GM18517 (cell line): ENCODE results near the gene MAPT.

Source experiments
- ATAC-seq: cut with Tn5 transposase; IDR thresholded peaks from one replicate; pipeline ENCODE4 v1.9.1; 2021; ENCODE audit warnings: mild to moderate bottlenecking, moderate library complexity; ENCODE audit not compliant: unreplicated experiment

MAPT gene

DNA sequence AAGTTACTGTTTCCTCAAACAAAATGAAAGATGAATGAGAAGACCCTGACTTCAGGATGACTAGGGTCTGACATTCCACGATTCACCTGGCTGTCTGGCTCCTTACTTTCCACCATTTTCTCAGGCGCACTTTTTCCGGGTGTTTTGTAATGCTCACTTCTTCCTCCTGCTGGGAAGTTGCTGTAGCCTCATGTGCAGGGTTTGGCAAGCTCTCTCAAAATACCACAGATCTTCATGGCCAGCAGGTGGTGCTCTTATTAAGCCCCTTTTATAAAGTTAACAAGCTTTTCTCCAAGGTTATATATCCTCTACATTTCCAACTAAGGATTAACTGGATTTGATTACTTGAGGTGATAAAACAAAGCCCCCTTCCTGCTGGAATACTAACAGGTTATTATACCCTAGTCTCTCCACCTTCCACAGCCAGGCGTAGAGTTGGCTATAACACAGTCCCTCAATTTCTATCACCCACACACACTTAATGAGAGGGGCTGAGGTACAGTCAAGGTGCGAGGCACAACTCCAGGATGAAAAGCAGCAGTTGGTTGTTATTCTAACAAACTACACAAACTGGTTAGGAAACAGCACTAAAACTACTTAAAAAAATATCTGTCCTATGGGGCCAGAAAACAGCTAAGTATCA is 150.1 kb downstream of the MAPT start:
- ATAC-seq: no peak

DNA sequence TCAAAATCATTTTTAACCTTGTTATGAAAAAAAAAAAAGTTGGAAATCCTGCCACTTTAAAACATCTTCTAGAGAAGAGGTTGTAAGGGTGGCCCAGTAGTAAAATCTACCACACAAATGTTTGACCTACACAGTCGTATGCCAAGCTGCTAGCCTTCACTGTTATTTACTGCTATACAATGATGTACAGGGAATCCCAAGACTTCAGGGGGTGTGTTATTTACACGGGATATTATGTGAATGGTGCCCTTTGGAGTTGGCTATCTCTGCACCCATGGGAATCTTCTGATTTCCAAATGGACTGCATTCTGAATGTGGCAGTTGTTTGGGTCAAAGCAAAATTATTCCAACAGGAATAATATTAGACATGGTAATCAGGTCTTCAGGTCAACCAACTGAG is 150.6 kb downstream of the MAPT start:
- ATAC-seq: no peak

DNA sequence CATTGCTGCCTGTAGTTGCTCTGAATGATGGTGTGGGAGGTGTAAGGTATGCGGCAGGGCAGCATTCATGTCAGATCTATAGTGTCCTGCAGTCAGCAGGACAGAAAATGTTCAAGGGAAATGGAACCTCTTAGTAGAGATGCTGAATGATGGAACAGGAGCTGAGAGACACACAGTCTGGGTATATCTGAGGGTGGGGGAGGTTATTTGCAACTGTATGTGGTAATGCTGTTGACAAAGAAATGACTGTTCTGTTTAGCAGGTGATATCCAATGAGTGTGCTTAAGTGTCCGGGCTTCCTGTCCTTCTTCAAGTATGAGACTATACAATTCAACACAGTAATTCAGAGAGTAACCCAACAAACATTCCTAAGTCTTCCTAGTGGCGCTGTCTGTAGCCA is 151.3 kb downstream of the MAPT start:
- ATAC-seq: no peak

DNA sequence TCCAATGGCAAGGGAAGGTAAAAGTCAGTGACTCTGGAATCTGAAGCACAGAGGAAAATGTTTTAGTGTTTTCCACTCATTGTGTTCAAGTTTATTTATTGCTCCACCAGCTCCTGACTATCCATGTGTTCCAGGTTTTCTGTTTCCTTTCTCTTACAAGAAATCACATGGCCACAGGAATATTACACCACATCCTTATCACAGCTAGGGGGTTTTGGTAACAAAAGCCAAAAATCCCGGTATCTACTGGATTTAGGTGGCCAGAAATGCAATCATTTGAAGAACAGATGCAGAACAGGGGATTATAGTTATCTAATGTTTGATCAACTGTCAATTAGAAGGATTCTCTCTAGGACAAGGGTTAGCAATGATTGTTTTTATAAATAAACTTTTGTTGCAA is 152.6 kb downstream of the MAPT start:
- no peak for ATAC-seq

DNA sequence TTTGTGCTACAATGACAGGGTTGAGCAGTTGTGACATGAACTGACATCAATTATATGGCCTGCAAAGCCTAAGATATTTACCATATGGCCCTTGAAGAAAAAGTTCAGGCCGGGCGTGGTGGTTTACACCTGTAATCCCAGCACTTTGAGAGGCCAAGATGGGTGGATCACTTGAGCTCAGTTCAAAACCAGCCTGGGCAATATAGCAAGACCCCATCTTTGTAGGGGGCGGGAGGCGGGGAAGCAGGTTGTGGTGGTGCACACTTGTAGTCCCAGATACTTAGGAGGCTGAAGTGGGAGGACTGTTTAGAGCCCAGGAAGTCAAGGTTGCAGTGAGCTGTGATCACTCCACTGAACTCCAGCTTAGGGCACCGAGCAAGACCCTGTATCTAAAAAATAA is 153.0 kb downstream of the MAPT start:
- no peak for ATAC-seq

DNA sequence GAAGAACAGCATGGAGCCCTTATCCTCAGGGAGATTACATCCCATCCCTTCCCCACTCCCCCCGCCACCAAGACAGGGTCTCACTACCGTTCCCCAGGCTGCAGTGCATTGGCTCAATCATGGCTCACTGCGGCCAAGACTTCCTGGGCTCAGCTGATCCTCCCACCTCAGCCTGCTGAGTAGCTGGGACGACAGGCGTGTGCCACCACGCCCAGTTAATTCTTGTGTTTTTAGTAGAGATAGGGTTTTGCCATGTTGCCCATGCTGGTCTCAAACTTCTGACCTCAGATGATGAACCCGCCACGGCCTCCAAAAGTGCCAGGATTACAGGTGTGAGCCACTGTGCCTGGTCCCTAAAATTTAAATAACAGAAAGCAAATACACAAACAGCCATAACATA is 153.5 kb downstream of the MAPT start:
- ATAC-seq: no peak

DNA sequence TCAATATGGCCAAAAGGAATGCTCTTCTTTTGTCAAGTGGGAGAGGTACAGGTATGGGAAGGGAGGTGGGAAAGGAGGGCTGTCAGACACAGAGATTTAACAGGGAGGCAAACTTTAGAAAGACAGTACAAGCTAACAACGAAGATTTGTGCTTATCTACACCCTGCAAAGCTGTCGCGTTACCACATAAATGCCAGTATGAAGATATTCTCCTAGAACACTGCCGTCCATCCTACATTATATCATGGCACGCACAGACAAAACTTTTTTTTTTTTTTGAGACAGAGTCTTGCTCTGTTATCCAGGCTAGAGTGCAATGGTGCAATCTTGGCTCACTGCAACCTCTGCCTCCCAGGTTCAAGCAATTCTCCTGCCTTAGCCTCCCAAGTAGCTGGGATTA is 155.3 kb downstream of the MAPT start:
- no peak for ATAC-seq

DNA sequence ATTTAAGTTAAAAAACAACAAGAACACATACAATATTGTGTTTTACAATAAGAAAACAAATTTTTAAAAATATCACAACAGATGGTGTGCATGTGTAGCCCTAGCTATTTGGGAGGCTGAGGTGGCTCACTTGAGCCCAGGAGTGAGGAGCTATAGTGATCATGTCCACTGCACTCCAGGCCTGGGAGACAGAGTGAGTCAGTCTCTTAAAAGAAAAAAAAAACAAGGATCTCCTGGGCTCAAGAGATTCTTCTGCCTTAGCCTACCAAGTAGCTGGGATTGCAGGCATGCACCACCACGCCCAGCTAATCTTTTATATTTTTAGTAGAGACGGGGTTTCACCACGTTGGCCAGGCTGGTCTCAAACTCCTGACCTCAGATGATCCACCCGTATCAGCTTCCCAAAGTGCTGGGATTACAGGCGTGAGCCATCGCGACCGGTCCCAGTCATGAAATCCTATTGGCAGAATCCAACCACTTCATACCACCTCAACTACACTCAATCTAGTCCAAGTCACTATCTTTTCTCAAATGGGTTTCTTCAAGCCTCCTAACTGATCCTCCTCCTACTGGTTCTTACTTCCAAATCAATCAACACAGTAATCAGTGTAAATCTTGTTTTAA is 159.7 kb downstream of the MAPT start:
- no peak for ATAC-seq

DNA sequence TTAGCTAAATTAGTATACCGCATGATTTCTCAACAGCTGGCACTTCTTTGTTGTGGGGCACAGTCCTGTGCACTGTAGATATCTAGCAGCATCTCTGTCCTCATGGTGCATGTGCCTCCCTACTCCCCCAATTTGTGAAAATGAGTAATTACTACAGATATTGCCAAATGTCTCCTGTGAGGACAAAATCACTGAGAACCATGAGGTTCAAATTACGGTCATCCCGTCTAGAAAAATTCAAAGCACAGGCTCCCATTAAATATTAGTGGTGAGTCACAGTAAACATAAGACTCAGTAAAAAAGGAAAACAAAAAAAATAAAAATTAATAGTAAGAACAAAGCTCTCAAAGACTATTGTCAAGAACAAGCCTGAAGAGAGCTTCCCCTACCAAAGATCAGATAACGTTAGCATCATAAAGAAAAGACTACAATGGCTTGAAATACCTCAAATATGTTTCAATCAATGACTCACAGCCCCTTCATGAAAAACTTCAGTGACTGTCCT is 162.5 kb downstream of the MAPT start:
- no peak for ATAC-seq

DNA sequence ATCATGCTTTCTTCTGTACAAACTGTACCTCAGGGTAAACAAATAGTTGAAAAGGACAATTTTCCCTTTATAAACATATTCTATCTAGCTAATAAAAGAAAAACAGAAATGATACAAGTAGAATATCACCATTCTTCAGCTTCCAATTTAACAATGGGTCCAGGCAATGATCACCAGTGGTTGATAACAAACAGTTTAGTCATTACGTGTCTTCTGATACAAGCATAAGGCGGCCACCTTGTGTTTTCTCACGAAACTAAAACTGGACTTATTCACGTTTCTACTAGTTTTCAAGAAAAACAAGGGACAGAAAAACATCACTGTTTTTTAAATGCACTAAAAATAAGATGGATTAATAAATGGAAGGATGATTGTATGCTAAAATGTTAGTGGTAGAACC is 163.0 kb downstream of the MAPT start:
- no peak for ATAC-seq

DNA sequence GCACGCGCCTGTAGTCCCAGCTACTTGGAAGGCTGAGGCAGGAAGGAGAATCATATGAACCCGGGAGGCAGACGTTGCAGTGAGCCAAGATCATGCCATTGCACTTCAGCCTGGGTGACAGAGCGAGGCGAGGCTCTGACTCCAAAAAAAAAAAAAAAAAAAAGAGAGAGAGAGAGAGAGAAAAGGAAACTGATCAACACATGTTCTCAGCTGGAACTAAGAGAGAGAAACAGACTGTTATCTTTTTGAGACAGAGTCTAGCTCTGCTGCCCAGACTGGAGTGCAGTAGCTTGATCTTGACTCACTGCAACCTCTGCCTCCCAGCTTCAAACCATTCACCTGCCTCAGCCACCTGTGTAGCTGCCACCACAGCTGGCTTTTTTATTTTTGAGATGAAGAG is 165.1 kb downstream of the MAPT start:
- no peak for ATAC-seq

DNA sequence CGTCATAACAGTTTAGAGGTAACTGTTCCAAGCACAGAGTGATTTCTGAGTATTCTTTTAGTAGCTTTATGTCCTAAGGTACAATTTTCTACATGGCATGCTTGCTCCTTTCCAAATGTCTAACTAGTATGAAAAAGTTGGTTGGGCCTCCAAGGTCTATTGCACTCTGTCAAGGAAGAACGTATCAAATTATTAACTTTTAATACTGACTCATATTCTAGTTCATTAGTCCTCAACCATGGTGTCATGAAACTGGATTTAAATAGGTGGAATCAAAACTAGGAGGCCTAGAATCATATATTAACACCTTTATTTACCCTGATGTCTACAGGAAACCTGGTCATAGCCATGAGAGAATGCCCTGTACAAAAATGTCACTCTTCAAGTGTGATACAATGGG is 166.1 kb downstream of the MAPT start:
- no peak for ATAC-seq

DNA sequence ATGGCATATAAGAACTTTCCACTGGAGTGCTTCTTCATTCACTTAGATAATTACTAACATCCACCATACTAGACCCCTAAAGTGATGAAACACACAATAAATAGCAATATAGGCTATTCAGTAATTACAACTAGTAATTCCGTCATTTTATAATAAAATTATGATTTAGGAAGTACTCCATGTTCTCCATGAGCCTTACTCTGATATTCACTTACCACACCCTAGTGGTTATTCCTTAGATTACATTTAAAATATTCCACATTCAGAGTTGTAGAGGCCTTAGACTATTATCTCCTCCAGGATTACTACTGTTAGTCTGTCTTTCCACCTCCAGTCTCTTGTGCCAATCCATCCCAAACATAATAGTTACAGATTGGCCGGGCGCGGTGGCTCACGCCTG is 167.1 kb downstream of the MAPT start:
- ATAC-seq: no peak

DNA sequence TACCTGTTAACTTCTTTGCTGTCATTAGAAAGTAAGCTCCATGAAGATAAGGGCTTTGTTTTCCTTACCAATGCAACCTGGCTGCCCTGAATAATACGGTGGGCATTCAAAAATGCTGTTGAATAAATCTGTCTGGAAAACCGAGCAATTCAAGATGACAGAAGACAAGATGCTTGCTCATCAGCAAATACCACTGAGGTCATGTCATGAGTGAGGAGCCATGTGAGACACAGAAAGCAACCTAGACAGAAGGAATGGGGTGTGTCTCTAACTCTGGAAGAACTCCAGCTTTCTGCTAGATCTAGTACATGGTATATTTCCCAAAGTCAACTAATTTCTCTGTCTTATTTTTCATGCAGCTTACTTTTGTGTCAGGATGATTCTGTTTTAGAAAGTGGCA is 168.9 kb downstream of the MAPT start:
- no peak for ATAC-seq

DNA sequence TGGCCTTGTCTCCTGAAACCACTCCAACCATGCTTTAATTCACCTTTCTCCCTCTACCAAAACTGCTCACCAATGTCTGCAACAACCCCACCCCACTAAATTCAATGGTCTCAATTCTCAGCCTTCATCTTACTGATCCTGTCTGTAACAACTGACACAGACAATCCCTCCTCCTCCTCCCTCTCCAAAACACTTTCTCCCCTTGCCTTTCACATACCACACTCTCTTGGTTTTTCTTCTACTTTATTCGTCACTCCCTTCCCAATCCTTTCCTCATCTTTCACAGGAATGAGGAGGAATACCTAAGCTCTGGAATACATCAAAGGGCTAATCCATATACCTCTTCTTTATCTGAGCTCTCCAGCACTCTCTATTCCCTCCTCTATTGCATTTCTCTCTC is 170.1 kb downstream of the MAPT start:
- ATAC-seq: no peak

DNA sequence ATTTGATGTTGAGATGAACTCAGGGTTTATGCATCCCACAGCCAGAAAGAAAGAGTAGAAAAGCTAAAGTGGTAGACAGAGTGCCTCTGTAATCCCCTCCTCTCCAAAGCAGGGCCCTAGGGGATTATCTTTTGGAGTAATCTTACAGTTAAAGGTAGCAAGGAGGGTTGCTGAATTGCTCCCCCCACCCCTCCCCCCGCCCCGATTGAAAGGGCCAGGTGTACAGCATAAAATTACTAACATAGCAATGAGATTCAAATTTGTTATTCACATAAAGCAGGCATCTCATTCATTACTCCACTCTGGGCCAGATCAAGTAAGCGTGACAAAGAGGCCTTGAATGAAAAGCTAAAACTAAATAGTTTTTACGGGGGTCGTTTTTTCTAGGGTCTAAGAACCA is 177.4 kb downstream of the MAPT start:
- ATAC-seq: no peak

DNA sequence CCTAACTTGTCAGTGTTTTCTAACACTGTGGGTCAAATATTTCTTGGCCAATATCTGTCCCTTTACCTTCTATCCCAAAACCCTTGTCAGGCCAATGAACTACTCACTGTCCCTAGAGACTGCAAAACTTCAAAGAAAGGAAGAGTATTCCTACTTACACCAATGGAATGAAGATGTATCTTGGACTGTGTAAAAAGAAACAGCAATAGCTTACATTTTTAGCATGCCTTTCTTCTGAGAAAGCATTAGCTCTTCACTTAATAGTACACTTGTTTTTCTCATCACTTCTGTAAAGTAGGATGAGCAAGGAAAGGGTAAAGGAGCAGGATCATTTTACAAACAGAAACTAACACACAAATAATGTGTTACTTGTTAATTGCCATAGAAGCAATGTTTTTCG is 178.6 kb downstream of the MAPT start:
- ATAC-seq: no peak

DNA sequence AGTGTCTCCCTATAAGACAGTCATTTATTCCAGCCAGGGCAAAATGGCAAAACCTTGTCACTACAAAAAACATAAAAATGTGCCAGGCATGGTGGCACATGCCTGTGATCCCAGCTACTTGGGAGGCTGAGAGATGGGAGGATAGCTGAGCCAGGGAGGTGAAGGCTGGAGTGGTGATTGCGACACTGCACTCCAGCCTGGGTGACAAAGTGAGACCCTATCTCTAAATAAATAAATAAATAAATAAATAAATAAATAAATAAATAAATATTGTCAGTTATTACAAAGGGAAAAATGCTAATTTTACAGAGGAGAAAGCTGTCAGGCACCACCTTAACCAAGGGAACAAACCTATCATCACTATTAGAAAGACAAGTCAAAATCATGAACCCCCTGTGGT is 180.2 kb downstream of the MAPT start:
- no peak for ATAC-seq
